Stimulated activated CD8-positive, alpha-beta memory T cell treated with anti-CD3 and anti-CD28 coated beads, Interleukin-12 subunit alpha, Interleukin-12 subunit beta, amount 100 ng/mL, for 4 hours (primary cell): ENCODE results near the gene SUPT20H.
A peak's percentile ranks its signal among the peaks of the same experiment; 100 is the strongest.

Experiments
- DNase-seq: peaks from one replicate; pipeline ENCODE4 v3.0.0-alpha.2; 2020; ENCODE audit warnings: low read depth

SUPT20H gene

GRCh38 chr13:36999054-36999714 lies 60.3 kb downstream of the SUPT20H start, which contains the start of gene ALG5:
ALG5 (minus strand) TSS chr13:36999340; CDS start chr13:36999300, 40 bp downstream.
- DNase-seq, result peak; percentile 90

GRCh38 chr13:36998624-36999041 lies 60.9 kb downstream of the SUPT20H start:
- DNase-seq, result no peak

- DNase-seq, result no peak
Measured at GRCh38 chr13:36997716-36998427, 61.6 kb downstream of the SUPT20H start.

- no peak for DNase-seq
Measured at GRCh38 chr13:36992362-36992761, 67.1 kb downstream of the SUPT20H start.

- no peak for DNase-seq
Measured at GRCh38 chr13:36986462-36987240, 72.8 kb downstream of the SUPT20H start.

- no peak for DNase-seq
Measured at GRCh38 chr13:36981156-36981743, 78.2 kb downstream of the SUPT20H start.

GRCh38 chr13:36979361-36980050 lies 80.0 kb downstream of the SUPT20H start:
- no peak for DNase-seq

GRCh38 chr13:36975172-36975571 lies 84.3 kb downstream of the SUPT20H start:
- no peak for DNase-seq

GRCh38 chr13:36973621-36974295 lies 85.7 kb downstream of the SUPT20H start:
- DNase-seq, result no peak

GRCh38 chr13:36973009-36973408 lies 86.5 kb downstream of the SUPT20H start:
- DNase-seq, result no peak

GRCh38 chr13:36966404-36966803 lies 93.1 kb downstream of the SUPT20H start:
- no peak for DNase-seq

- no peak for DNase-seq
Measured at GRCh38 chr13:36965767-36966166, 93.7 kb downstream of the SUPT20H start.

- DNase-seq, result no peak
Measured at GRCh38 chr13:36959456-36960116, 99.9 kb downstream of the SUPT20H start.
